ENCODE measurements around the gene ZRANB3.

Gene ZRANB3

GRCh38 chr2:135226961-135227360 lies 304.1 kb downstream of the ZRANB3 start:
- peaks cover 2% of the 10 kb centered on the region for H3K36me3 Mint-ChIP-seq (ENCODE audit: low read depth)
- ATAC-seq (no peak), DNase-seq (no peak)
- no peaks in the 10 kb centered on the region for H3K27me3 Mint-ChIP-seq
- no peak overlapping the region for H3K4me3 Mint-ChIP-seq
- H3K9me3 Mint-ChIP-seq, result no peaks in the 10 kb centered on the region
- no peaks in the 10 kb centered on the region for H3K4me1 Mint-ChIP-seq
- no peak overlapping the region for H3K27ac Mint-ChIP-seq

GRCh38 chr2:135225781-135226180 lies 305.2 kb downstream of the ZRANB3 start:
- no peak for ATAC-seq
- no peak for DNase-seq
- Mint-ChIP-seq H3K4me3 (no peak overlapping the region), H3K4me1 (no peaks in the 10 kb centered on the region), H3K36me3 (ENCODE audit: low read depth) (peaks cover 2% of the 10 kb centered on the region), H3K27me3 (no peaks in the 10 kb centered on the region), H3K27ac (no peak overlapping the region), H3K9me3 (no peaks in the 10 kb centered on the region)

GRCh38 chr2:135219226-135219625 lies 311.8 kb downstream of the ZRANB3 start:
- DNase-seq (no peak), ATAC-seq (no peak)
- Mint-ChIP-seq H3K4me1 (no peaks in the 10 kb centered on the region), H3K4me3 (no peak overlapping the region), H3K9me3 (no peaks in the 10 kb centered on the region), H3K27ac (no peak overlapping the region), H3K27me3 (no peaks in the 10 kb centered on the region), H3K36me3 (ENCODE audit: low read depth) (peaks cover 7% of the 10 kb centered on the region)

GRCh38 chr2:135218426-135218825 lies 312.6 kb downstream of the ZRANB3 start:
- H3K27ac Mint-ChIP-seq, result no peak overlapping the region
- H3K4me1 Mint-ChIP-seq, result no peaks in the 10 kb centered on the region
- H3K9me3 Mint-ChIP-seq, result no peaks in the 10 kb centered on the region
- ATAC-seq (no peak), DNase-seq (no peak)
- peaks cover 7% of the 10 kb centered on the region for H3K36me3 Mint-ChIP-seq (ENCODE audit: low read depth)
- H3K27me3 Mint-ChIP-seq, result no peaks in the 10 kb centered on the region
- no peak overlapping the region for H3K4me3 Mint-ChIP-seq

- H3K4me3 Mint-ChIP-seq, result no peak overlapping the region
- no peak overlapping the region for H3K27ac Mint-ChIP-seq
- no peaks in the 10 kb centered on the region for H3K9me3 Mint-ChIP-seq
- no peaks in the 10 kb centered on the region for H3K27me3 Mint-ChIP-seq
- no peaks in the 10 kb centered on the region for H3K4me1 Mint-ChIP-seq
- ATAC-seq (no peak), DNase-seq (no peak)
- H3K36me3 Mint-ChIP-seq (ENCODE audit: low read depth), result peaks cover 7% of the 10 kb centered on the region
Measured at GRCh38 chr2:135212757-135213156, 318.3 kb downstream of the ZRANB3 start.

GRCh38 chr2:135208016-135208415 lies 323.0 kb downstream of the ZRANB3 start:
- no peak for DNase-seq
- Mint-ChIP-seq H3K36me3 (ENCODE audit: low read depth) (peaks cover 3% of the 10 kb centered on the region), H3K4me1 (no peaks in the 10 kb centered on the region), H3K9me3 (no peaks in the 10 kb centered on the region), H3K27me3 (no peaks in the 10 kb centered on the region), H3K27ac (no peak overlapping the region), H3K4me3 (no peak overlapping the region)
- ATAC-seq, result no peak

GRCh38 chr2:135203944-135204343 lies 327.1 kb downstream of the ZRANB3 start:
- H3K4me1 Mint-ChIP-seq, result no peaks in the 10 kb centered on the region
- no peak overlapping the region for H3K27ac Mint-ChIP-seq
- no peaks in the 10 kb centered on the region for H3K9me3 Mint-ChIP-seq
- peaks cover 8% of the 10 kb centered on the region for H3K36me3 Mint-ChIP-seq (ENCODE audit: low read depth)
- ATAC-seq, result no peak
- H3K27me3 Mint-ChIP-seq, result no peaks in the 10 kb centered on the region
- DNase-seq, result no peak
- no peak overlapping the region for H3K4me3 Mint-ChIP-seq

GRCh38 chr2:135202751-135203150 lies 328.3 kb downstream of the ZRANB3 start:
- no peaks in the 10 kb centered on the region for H3K27me3 Mint-ChIP-seq
- no peak for ATAC-seq

GRCh38 chr2:135198481-135198880 lies 332.5 kb downstream of the ZRANB3 start:
- no peak for ATAC-seq
- H3K9me3 Mint-ChIP-seq, result peaks cover 6% of the 10 kb centered on the region
- no peak overlapping the region for H3K4me3 Mint-ChIP-seq
- H3K36me3 Mint-ChIP-seq (ENCODE audit: low read depth), result peaks cover 6% of the 10 kb centered on the region
- H3K4me1 Mint-ChIP-seq, result no peaks in the 10 kb centered on the region
- H3K27ac Mint-ChIP-seq, result no peak overlapping the region
- DNase-seq, result no peak
- no peaks in the 10 kb centered on the region for H3K27me3 Mint-ChIP-seq

More at GRCh38 chr2:135202751-135203150, 328.3 kb downstream of the ZRANB3 start:
- DNase-seq, result no peak
- Mint-ChIP-seq H3K27ac (no peak overlapping the region), H3K4me1 (no peaks in the 10 kb centered on the region), H3K36me3 (ENCODE audit: low read depth) (peaks cover 8% of the 10 kb centered on the region), H3K9me3 (no peaks in the 10 kb centered on the region), H3K4me3 (no peak overlapping the region)

GRCh38 chr2:135190799-135191198 lies 340.2 kb downstream of the ZRANB3 start:
- Mint-ChIP-seq H3K36me3 (ENCODE audit: low read depth) (peaks cover 7% of the 10 kb centered on the region), H3K4me3 (no peak overlapping the region), H3K4me1 (no peaks in the 10 kb centered on the region), H3K27me3 (no peaks in the 10 kb centered on the region), H3K27ac (no peak overlapping the region), H3K9me3 (peaks cover 42% of the 10 kb centered on the region)
- no peak for ATAC-seq
- DNase-seq, result no peak

- no peak for ATAC-seq
- DNase-seq, result no peak
- H3K27ac Mint-ChIP-seq, result no peak overlapping the region
- no peak overlapping the region for H3K4me3 Mint-ChIP-seq
- H3K4me1 Mint-ChIP-seq, result no peaks in the 10 kb centered on the region
- H3K9me3 Mint-ChIP-seq, result peaks cover 38% of the 10 kb centered on the region
- no peaks in the 10 kb centered on the region for H3K27me3 Mint-ChIP-seq
- peaks cover 6% of the 10 kb centered on the region for H3K36me3 Mint-ChIP-seq (ENCODE audit: low read depth)
Measured at GRCh38 chr2:135189148-135189547, 341.9 kb downstream of the ZRANB3 start.

GRCh38 chr2:135187270-135187669 lies 343.7 kb downstream of the ZRANB3 start:
- ATAC-seq (no peak), DNase-seq (no peak)
- Mint-ChIP-seq H3K4me1 (no peaks in the 10 kb centered on the region), H3K4me3 (no peak overlapping the region), H3K27me3 (no peaks in the 10 kb centered on the region), H3K27ac (no peak overlapping the region), H3K9me3 (peaks cover 26% of the 10 kb centered on the region), H3K36me3 (ENCODE audit: low read depth) (peaks cover 5% of the 10 kb centered on the region)

- DNase-seq, result no peak
- Mint-ChIP-seq H3K9me3 (peaks cover 20% of the 10 kb centered on the region), H3K4me3 (no peak overlapping the region), H3K27ac (no peak overlapping the region), H3K4me1 (no peaks in the 10 kb centered on the region), H3K27me3 (no peaks in the 10 kb centered on the region), H3K36me3 (ENCODE audit: low read depth) (peaks cover 2% of the 10 kb centered on the region)
- no peak for ATAC-seq
Measured at GRCh38 chr2:135186054-135186453, 345.0 kb downstream of the ZRANB3 start.

GRCh38 chr2:135183822-135184221 lies 347.2 kb downstream of the ZRANB3 start:
- Mint-ChIP-seq H3K4me1 (no peaks in the 10 kb centered on the region), H3K9me3 (peaks cover 4% of the 10 kb centered on the region), H3K4me3 (no peak overlapping the region), H3K27ac (no peak overlapping the region), H3K36me3 (ENCODE audit: low read depth) (peaks cover 5% of the 10 kb centered on the region), H3K27me3 (no peaks in the 10 kb centered on the region)
- DNase-seq, result no peak
- ATAC-seq, result no peak

GRCh38 chr2:135182601-135183000 lies 348.4 kb downstream of the ZRANB3 start:
- DNase-seq (no peak), ATAC-seq (no peak)
- Mint-ChIP-seq H3K9me3 (no peaks in the 10 kb centered on the region), H3K4me3 (no peak overlapping the region), H3K4me1 (no peaks in the 10 kb centered on the region), H3K27me3 (no peaks in the 10 kb centered on the region), H3K36me3 (ENCODE audit: low read depth) (peaks cover 5% of the 10 kb centered on the region), H3K27ac (no peak overlapping the region)

GRCh38 chr2:135182190-135182589 lies 348.8 kb downstream of the ZRANB3 start:
- Mint-ChIP-seq H3K9me3 (no peaks in the 10 kb centered on the region), H3K27me3 (no peaks in the 10 kb centered on the region), H3K27ac (no peak overlapping the region), H3K4me3 (no peak overlapping the region), H3K4me1 (no peaks in the 10 kb centered on the region), H3K36me3 (ENCODE audit: low read depth) (peaks cover 7% of the 10 kb centered on the region)
- no peak for ATAC-seq
- no peak for DNase-seq
